GM19397 (cell line): Measurements from ENCODE around the gene SMYD2.

ENCODE experiments used
- ATAC-seq: cut with Tn5 transposase; IDR thresholded peaks from one replicate; pipeline ENCODE4 v1.9.1; 2021; ENCODE audit warnings: mild to moderate bottlenecking, moderate library complexity; ENCODE audit not compliant: unreplicated experiment

Gene SMYD2

GRCh38 chr1:214327514-214327913 lies 46.6 kb downstream of the SMYD2 start:
- ATAC-seq, result no peak

DNA sequence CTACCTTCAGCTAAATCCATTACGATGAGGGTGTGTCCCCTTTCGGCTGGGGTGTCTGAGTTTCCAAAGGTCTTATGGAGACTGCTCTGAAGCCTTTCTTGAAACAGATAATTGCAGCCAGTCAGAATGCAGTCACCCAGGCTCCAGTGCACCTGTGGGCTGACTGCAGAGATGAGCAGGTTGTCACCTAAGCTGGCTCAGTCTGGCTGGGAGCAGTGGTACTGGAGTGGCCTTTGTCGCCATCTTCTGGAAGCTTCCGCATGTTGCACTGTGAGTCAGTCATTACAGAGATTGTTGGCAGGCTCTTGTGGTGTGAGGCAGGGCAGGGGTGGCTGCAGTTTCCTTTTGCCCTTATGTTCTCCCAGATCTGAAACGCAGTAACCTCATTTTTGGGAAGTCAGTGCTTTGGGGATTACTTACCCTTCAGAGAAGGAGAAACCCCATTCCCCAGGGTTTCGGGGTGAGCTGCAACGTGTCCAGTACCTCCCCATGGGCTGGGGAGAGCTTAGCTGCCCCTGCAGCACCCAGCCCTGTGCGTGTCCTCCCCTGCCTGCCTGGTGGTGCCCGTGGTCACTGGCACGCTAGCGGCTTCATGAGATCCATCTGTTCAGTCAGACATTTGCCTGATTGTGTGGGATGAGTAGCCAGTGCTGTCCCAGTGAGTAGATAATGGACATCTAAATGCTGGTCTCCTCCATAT lies 48.0 kb downstream of the SMYD2 start:
- peak; percentile 85 for ATAC-seq

- no peak for ATAC-seq
Observed at GRCh38 chr1:214329470-214330220, 48.7 kb downstream of the SMYD2 start.

- ATAC-seq, result no peak
Observed at GRCh38 chr1:214330222-214330621, 49.3 kb downstream of the SMYD2 start.

DNA sequence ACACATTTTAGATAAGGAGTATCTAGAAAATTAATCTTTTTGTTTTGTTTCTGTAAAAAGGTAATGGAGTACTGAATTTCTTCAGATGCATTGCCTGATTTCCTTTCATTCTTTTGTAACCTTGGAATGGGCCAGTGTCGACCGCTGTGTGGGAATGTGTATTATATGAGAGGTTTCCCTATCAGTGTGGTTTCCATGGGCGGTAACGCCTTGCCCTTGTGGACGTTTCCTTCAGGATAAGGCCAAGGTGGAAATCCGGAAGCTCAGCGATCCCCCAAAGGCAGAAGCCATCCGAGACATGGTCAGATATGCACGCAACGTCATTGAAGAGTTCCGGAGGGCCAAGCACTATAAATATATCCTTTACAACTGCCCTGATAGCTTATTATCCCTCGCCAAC lies 49.8 kb downstream of the SMYD2 start:
- no peak for ATAC-seq

- no peak for ATAC-seq
Observed at GRCh38 chr1:214331180-214331579, 50.2 kb downstream of the SMYD2 start.

DNA sequence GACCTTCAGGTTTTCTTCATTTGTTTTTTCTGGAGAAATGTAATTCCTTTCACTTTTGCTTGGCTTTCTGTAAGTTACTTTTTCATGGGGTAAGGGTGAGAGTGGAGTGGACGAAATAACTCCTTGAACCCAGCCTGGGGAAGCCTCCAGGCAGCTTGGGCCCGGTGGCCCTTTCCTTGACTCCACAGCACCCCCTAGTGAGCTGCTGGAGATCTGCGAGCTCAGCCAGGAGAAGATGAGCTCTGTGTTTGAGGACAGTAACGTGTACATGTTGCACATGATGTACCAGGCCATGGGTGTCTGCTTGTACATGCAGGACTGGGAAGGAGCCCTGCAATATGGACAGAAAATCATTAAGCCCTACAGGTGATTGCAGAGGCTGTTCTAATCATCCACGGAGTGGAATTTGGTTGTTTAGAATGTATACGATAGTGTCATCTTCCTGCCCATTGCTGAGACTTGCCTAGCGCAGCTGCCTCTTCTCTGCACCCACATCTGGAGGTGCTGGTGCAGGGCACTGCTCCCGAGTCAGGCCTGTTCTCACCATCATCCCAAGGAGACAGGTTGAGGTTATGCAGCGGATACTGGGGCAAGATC lies 51.0 kb downstream of the SMYD2 start:
- no peak for ATAC-seq

DNA sequence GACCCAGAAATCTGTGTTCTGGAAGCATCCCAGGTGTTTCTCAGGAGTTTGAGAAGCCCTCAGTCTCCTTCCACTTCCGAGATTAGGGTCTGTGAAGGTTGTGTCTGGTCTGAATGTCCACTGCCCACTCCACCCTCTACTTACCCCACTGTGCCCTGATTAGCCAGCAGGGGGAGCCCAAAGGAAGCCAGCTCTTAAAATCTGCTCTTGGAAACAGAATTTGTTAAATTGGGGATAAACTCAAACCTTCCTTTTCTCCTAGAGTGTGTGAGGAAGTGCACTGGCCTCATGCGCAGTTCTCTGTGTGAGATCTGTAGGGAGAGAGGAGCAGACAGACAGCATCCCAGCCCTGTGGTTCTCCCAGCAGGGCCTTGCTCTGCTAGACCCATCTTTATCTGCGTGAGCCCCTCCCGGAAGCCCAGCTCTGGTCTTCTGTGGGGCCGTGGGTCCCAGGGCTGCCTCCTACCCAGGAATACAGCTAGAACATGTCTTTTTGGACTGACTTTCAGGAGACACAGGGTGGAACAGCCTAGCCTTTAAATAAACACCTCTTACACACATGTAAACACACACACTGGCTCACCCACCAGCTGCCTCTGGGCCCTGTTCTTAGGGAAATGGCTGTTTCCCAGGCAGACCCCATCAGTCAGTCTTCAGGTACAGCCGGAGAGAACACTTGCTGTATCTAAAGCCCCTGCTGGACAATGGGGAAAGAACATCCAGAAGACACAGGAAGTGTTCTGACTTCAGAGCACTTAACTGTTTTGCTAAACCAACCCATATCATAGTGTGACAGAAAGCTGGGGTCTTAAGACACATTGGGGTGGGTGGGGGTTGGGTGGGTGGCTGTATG lies 52.2 kb downstream of the SMYD2 start:
- no peak for ATAC-seq

DNA sequence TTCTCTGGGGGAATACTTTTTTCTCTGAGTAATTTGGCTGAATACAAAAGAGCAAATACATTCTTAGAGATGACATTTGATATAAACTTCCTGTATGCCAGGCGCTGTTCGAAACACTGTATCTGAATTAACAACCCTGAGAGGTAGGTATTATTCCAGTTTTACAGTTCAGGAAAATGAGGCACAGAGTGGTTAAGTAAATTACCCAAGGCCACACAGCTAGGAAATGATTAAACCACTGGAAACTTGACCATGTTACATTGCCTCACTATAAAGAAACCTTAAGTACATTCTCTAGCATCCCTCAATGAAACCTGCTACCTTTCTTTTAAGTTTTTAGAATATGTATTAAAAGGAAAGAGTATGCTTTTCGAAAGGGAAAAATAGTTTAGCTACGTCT lies 54.6 kb downstream of the SMYD2 start:
- ATAC-seq, result no peak

- no peak for ATAC-seq
Observed at GRCh38 chr1:214337015-214337414, 56.1 kb downstream of the SMYD2 start.

DNA sequence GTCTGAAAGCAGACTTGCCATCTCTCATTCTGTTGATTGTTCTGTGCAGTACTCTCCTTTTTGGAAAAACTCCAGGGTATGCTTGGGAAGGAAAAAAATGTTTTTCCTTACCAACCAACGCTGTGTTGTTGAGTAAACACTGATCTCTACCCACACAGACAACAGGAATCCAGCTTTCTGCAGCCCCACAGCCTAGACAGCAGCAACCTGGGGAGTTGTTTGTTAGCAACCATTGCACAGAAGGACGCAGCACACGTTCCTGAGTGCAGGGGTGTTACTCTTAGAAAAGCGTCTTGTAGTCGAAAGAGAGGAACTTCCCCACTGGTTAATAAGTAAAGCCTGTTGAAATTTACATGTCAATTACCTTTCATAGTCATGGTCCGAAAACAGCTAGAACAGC lies 56.6 kb downstream of the SMYD2 start:
- no peak for ATAC-seq

DNA sequence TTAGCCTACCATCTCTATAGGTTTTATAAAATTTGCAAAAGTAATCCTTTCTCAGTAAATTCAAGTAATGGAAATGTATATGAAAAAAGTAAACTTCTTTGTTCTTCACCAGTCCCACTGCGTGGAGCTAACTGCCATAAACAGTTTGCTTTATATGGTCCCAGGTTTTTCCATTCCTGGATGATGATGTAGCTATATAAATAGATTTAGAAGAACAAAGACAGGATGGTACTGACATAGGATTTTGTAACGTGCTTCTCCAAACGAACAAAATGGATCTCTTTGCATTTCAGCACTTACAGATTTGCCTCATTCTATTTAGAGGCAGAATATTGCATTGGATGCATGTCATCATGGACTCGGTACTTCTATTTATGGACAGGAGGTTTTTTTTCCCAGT lies 57.3 kb downstream of the SMYD2 start:
- no peak for ATAC-seq

DNA sequence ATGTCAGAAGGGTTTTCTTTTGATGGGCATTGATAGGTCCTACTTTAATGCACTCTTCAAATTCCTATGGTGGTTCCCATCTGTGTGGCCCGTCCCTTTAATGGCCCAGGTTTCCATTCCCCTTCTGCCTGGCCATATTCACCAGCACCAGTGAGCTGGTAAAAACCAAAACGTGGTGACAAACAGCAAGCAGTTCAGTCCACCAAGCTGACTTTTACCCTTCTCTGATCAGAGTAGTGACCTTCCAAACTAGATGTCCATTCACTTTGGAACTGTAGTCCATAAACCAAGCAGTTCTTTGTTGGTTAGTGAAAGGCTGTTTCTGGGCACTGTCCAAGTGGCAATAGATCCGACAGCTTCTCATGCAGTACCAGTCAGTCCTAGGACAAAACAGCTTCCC lies 60.5 kb downstream of the SMYD2 start:
- no peak for ATAC-seq

DNA sequence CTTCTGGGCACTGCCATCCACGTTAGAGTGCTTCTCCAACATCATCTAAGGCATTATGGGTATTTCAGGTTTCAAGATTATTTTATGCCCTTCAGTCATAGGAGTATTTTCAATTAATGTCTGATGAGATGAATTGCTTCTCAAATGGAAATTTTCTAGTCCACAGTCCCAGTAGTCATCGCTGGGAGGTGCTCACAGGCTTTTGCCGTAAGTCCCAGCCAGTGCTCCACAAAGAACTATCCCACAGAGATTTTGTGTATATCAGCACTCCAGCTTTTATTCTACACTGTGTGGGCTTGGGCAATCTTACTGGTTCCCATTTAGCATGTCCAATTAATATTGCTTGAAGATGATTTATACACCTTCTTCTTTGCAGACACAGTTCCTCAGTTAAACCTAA lies 61.0 kb downstream of the SMYD2 start:
- no peak for ATAC-seq

GRCh38 chr1:214342525-214342924 lies 61.6 kb downstream of the SMYD2 start:
- ATAC-seq, result no peak

- ATAC-seq, result no peak
Observed at GRCh38 chr1:214344897-214345296, 63.9 kb downstream of the SMYD2 start.

DNA sequence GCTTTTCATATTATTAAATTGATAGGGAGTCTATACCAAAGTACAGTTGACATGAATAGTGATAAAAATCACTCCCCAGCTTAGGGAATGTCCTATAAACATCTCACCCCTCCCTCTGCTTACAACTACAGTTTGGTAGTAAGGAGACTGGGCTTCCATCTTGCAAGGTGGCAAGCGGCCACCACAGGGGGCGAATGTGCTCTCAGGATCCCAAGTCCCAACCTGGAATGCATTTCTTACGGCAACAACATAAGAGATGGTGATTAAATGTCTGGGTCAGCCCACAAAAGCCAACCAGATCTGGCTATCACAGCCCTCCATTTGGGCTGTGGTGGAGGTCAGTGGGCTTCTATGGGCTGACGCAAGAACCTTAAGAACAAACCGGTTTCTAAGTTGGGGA lies 68.0 kb downstream of the SMYD2 start:
- ATAC-seq, result no peak

DNA sequence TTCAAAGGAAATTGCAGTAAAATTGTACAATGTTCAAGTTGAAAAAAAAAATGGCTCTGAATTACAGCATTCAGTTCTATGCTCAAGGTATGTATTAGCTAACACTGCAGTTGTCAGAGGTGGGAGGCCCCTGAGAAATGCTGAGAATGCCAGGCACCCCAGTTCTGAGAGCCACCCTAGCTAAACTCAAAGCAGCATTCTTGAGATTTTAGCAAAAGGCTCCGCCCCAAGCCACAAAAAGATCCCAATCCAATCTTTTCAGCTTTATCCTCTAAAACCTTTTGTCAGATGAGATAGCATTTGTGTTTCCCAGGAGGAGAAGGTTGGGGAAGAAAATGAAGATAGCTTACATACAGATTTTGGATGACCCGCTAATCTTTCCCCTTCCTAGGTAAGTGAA lies 68.8 kb downstream of the SMYD2 start:
- ATAC-seq, result no peak

DNA sequence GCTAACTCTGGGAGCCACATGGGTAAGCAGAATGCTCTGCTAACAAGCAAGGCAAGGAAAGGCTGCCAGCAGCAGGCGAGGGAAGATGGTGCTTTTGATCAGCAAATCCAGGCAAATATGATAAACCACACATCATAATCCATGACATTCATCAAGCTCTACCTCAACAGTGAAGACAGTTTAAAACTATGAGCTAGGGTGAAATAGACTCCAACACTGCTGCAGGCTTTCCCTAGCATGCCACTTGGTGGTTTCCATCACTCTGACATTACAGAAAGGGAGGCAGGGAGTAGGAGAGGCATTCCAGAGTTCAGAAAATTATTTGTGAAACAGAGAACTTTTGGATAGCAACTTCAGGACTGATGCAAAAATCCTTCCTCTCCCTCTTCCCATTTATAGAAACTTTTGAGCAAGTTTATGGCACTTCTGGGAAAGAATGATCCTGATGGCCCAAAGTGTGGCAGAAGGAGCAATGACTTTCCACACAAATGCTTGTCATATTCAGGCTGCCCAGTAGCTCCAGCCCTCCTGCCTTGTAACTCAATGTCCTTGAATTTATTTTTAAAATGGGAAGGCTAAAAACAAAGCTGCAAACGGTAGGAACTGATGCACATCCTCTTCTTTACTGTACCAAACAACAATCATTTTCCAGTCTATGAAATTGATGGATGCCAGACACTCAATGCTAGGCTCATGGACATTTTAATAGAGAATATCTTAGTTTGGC lies 70.8 kb downstream of the SMYD2 start:
- ATAC-seq, result no peak

DNA sequence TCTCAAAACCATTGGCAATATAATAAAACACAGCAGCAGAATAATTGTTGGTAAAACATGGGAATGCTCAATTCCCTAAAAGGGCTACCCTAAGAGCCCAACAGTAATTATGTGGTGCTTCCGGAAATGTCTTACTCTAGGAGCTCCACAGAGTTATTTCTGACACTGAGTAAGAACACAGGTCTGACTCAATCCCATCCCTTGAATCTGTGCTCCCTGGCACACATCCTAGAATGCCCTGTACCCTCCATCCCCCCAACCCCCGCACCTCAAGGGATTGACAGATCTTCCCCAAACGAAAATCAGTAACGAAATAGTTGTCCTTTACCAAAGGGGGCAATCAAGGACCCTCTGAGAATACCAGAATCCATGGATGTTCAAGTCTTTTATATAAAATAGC lies 71.9 kb downstream of the SMYD2 start:
- ATAC-seq, result no peak
